Breast epithelium (tissue), 3 donors: ENCODE data around the gene AHSG.

Experiments used
- POLR2AphosphoS5 ChIP-seq, 3 donors: sonication (generic); formaldehyde crosslinking; IDR thresholded peaks; one replicate each; pipeline ENCODE4 v1.6.1; 2017; ENCODE audit warnings: antibody characterized with exemption in 3 of 3
- TF ChIP-seq, protein P1 (sequence below), 3 donors: fragments of 450-650 bp; IDR thresholded peaks; one replicate each; pipeline ENCODE4 v1.5.1; 2016 to 2017; ENCODE audit warnings: antibody characterized with exemption in 3 of 3, mild to moderate bottlenecking in 3 of 3, moderate library complexity in 3 of 3

DNA sequence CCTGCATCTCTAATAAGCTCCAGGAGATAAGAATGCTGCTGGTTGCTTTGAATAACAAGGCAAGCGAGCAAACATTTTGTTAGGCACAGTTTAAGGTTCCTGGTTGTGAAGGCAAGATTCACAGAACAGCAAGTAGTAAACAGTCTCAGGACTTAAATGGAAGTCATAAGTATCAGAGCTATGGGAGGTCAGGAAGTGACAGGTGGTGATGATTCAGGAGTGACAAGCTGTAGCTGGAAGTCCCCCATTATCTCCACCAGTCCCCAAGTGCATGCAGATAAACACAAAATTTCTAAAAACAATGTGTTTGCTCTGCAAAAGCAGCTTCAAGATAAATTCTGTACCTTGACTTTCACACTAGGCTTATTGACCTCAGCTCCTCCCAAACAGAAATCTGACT, 30.6 kb downstream of the AHSG start:
- TF ChIP-seq, protein P1, sequence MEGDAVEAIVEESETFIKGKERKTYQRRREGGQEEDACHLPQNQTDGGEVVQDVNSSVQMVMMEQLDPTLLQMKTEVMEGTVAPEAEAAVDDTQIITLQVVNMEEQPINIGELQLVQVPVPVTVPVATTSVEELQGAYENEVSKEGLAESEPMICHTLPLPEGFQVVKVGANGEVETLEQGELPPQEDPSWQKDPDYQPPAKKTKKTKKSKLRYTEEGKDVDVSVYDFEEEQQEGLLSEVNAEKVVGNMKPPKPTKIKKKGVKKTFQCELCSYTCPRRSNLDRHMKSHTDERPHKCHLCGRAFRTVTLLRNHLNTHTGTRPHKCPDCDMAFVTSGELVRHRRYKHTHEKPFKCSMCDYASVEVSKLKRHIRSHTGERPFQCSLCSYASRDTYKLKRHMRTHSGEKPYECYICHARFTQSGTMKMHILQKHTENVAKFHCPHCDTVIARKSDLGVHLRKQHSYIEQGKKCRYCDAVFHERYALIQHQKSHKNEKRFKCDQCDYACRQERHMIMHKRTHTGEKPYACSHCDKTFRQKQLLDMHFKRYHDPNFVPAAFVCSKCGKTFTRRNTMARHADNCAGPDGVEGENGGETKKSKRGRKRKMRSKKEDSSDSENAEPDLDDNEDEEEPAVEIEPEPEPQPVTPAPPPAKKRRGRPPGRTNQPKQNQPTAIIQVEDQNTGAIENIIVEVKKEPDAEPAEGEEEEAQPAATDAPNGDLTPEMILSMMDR (IDR thresholded peaks at IDR 0.05), result no peak
- no peak for TF ChIP-seq POLR2AphosphoS5 (IDR thresholded peaks at IDR 0.05)
